ENCODE data around the gene PSMB10. TPM values are rescaled to one million over a fixed set of nuclear protein-coding genes. Genes with fewer than 3 reads are reported as not detected.

Gene PSMB10
- total and polyA plus RNA-seq, 2 donors (not counting 1 experiment from before 2014, with no cell fraction given) = 18.1 to 66.9 TPM

GRCh38 chr16:67965668-67966548 is 29.3 kb upstream of the PSMB10 start:
- H2AFZ ChIP-seq (ENCODE audit: low read length) = no peak overlapping the region
- peaks cover 19% of the 10 kb centered on the region for H3K36me3 ChIP-seq (ENCODE audit: control insufficient read depth, insufficient read depth, low read length)
- H3K79me2 ChIP-seq (ENCODE audit: control insufficient read depth, insufficient read depth, low read length) = peaks cover 72% of the 10 kb centered on the region
- H3K9ac ChIP-seq (ENCODE audit: insufficient read depth, low read length) = peak overlapping the region; percentile 62
- H3K4me3 ChIP-seq (replicated peaks in 1 of 4; ENCODE audit: control extremely low read depth in 1 of 4, insufficient read depth in 1 of 4, low read depth in 3 of 4, low read length in 4 of 4) = peak overlapping the region; percentile 44 to 99 (median 84)
- no peaks in the 10 kb centered on the region for H4K20me1 ChIP-seq (ENCODE audit: control insufficient read depth, extremely low read depth, insufficient read depth, low read length)
- TF ChIP-seq CTCF (conservative IDR thresholded peaks at IDR 0.05 in 1 of 2, IDR thresholded peaks at IDR 0.05 in 1 of 2; ENCODE audit: low read depth in 1 of 2, low read length in 2 of 2) = no peak
- H3K4me1 ChIP-seq (ENCODE audit: control insufficient read depth, extremely low read depth, insufficient read depth, low read length) = peaks cover 25% of the 10 kb centered on the region
- H3K9me3 ChIP-seq (ENCODE audit: control insufficient read depth, insufficient read depth, low read depth, low read length) = no peaks in the 10 kb centered on the region
- peak in 1 of 2 donors; percentile 42 for DNase-seq (ENCODE audit: low read depth in 2 of 2)
- peak overlapping the region; percentile 91 for H3K4me2 ChIP-seq (ENCODE audit: extremely low read depth, insufficient read depth, low read length)
- no peaks in the 10 kb centered on the region for H3K27me3 ChIP-seq (ENCODE audit: control insufficient read depth, insufficient read depth, low read length)
- peak overlapping the region; percentile 85 for H3K27ac ChIP-seq (ENCODE audit: insufficient read depth, low read length)

- Histone ChIP-seq H2AFZ (ENCODE audit: low read length) (no peak overlapping the region), H3K79me2 (ENCODE audit: control insufficient read depth, insufficient read depth, low read length) (peaks cover 80% of the 10 kb centered on the region), H3K27me3 (ENCODE audit: control insufficient read depth, insufficient read depth, low read length) (no peaks in the 10 kb centered on the region), H3K4me3 (replicated peaks in 1 of 4; ENCODE audit: control extremely low read depth in 1 of 4, insufficient read depth in 1 of 4, low read depth in 3 of 4, low read length in 4 of 4) (no peak overlapping the region), H3K4me1 (ENCODE audit: control insufficient read depth, extremely low read depth, insufficient read depth, low read length) (peaks cover 37% of the 10 kb centered on the region), H3K36me3 (ENCODE audit: control insufficient read depth, insufficient read depth, low read length) (peaks cover 23% of the 10 kb centered on the region), H3K4me2 (ENCODE audit: extremely low read depth, insufficient read depth, low read length) (no peak overlapping the region), H3K9ac (ENCODE audit: insufficient read depth, low read length) (no peak overlapping the region), H4K20me1 (ENCODE audit: control insufficient read depth, extremely low read depth, insufficient read depth, low read length) (no peaks in the 10 kb centered on the region), H3K27ac (ENCODE audit: insufficient read depth, low read length) (no peak overlapping the region), H3K9me3 (ENCODE audit: control insufficient read depth, insufficient read depth, low read depth, low read length) (no peaks in the 10 kb centered on the region)
- no peak for DNase-seq (ENCODE audit: low read depth in 2 of 2)
- no peak for TF ChIP-seq CTCF (conservative IDR thresholded peaks at IDR 0.05 in 1 of 2, IDR thresholded peaks at IDR 0.05 in 1 of 2; ENCODE audit: low read depth in 1 of 2, low read length in 2 of 2)
- no peak for TF ChIP-seq EZH2 (IDR thresholded peaks at IDR 0.05; ENCODE audit: low read length, missing control alignments)
Measured at GRCh38 chr16:67964477-67965131, 28.0 kb upstream of the PSMB10 start.

- H4K20me1 ChIP-seq (ENCODE audit: control insufficient read depth, extremely low read depth, insufficient read depth, low read length) = no peaks in the 10 kb centered on the region
- peaks cover 27% of the 10 kb centered on the region for H3K36me3 ChIP-seq (ENCODE audit: control insufficient read depth, insufficient read depth, low read length)
- peaks cover 84% of the 10 kb centered on the region for H3K79me2 ChIP-seq (ENCODE audit: control insufficient read depth, insufficient read depth, low read length)
- H2AFZ ChIP-seq (ENCODE audit: low read length) = no peak overlapping the region
- no peaks in the 10 kb centered on the region for H3K9me3 ChIP-seq (ENCODE audit: control insufficient read depth, insufficient read depth, low read depth, low read length)
- H3K9ac ChIP-seq (ENCODE audit: insufficient read depth, low read length) = no peak overlapping the region
- H3K4me3 ChIP-seq (replicated peaks in 1 of 4; ENCODE audit: control extremely low read depth in 1 of 4, insufficient read depth in 1 of 4, low read depth in 3 of 4, low read length in 4 of 4) = no peak overlapping the region
- H3K27me3 ChIP-seq (ENCODE audit: control insufficient read depth, insufficient read depth, low read length) = no peaks in the 10 kb centered on the region
- no peak overlapping the region for H3K4me2 ChIP-seq (ENCODE audit: extremely low read depth, insufficient read depth, low read length)
- no peak overlapping the region for H3K27ac ChIP-seq (ENCODE audit: insufficient read depth, low read length)
- peaks cover 41% of the 10 kb centered on the region for H3K4me1 ChIP-seq (ENCODE audit: control insufficient read depth, extremely low read depth, insufficient read depth, low read length)
- TF ChIP-seq EZH2 (IDR thresholded peaks at IDR 0.05; ENCODE audit: low read length, missing control alignments) (no peak), CTCF (conservative IDR thresholded peaks at IDR 0.05 in 1 of 2, IDR thresholded peaks at IDR 0.05 in 1 of 2; ENCODE audit: low read depth in 1 of 2, low read length in 2 of 2) (no peak)
- DNase-seq (ENCODE audit: low read depth in 2 of 2) = no peak
Measured at GRCh38 chr16:67963662-67964321, 27.1 kb upstream of the PSMB10 start.

All from fibroblast of lung (primary cell).